ENCODE results near the gene UGT1A9.

UGT1A9 gene

DNA sequence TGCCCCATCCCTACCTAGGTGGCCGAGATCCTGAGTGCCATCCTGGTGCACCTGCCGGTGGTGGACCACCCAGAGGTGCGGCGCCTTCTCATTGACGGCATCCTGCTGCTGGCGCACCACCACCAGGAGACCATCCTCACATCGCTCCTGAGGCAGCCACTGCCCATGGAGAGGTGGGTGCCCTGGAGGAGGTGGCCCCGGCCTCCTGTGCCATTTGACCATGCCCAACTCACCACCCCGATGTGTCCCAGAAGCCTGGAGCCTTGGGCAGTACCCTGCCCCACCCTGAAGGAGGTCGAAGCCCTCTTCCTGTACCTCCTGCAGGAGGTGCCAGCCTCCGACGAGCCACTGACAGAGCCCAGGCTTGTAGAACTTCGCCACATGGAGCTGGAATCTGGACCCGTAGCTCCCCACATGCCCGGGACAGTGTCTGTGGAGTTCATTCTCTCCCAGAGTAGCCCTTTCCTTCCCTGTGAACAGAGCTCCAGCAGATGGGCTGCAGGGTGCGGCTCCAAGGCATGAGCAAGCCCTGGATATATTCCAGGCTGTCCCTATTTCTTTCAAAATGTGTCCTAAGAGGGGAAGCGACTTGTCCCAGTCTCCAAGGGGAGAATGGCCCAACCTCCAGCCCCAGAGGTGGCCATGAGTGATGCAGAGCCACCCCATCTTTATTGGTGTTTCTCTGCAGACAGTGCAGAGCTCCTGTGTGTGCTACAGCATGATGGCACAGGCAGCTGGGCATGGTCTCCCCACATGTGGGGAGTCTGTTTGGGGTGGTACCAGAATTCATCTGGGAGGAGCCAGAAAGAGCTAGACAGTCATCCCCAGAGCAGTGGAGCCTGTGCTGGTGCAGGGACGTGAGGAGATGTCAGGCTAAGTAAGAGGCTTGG, 148.4 kb downstream of the UGT1A9 start:
- peak; percentile 6 for DNase-seq

DNA sequence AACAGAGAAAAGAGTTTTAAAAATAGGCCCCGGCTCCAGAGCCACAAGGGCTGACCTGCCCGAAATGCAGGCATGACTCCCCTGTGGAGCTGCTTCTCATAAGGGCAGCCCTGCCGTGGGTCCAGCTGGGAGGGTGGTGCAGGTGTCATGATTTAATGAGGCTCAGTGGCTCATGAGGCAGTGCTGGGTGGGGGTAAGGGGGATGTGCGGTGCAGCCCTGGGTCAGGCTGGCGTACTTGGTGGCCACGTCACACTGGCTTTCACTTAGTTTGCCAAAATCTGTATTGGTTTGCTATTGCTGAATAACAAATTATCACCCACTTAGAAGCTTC, 149.0 kb downstream of the UGT1A9 start:
- DNase-seq, result peak; percentile 4

DNA sequence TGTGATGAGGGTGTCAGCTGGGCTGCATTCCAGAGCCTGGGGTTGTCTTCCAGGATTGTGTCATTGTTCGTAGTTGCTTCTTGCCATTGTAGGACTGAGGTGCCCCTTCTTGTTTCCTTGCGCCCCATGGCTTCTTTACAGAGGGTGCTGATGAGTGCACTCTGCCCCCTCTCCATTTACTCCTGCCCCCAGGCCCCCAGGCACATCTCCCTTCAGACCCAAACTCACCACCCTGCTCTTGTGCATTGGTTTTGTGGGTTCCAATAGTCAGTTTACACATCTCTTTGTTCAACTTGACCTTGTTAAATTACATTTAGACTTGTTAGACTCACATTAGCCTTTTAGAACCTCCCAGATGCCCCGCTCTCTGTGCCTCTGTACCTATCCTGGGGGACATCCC, 149.5 kb downstream of the UGT1A9 start:
- DNase-seq, result peak; percentile 3

DNA sequence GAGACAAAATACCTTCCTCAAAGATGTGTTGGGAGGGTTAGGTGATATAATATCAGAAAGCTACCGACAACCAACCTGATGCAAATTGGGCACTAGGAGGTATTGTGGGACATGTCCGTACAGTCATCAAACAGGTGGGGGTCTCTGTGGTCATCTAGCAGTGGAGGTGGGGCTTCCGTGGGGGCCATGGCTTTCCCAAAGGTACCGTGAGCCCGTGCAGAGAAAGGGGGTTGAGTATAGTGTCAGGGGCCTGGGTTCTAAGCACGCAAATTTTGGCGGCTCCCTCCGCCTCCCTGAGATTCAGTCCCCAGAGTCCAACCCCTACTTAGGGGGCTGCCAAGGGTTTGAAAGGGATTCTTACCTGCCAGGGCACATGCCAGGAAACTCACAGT, 150.0 kb downstream of the UGT1A9 start:
- DNase-seq, result no peak

DNA sequence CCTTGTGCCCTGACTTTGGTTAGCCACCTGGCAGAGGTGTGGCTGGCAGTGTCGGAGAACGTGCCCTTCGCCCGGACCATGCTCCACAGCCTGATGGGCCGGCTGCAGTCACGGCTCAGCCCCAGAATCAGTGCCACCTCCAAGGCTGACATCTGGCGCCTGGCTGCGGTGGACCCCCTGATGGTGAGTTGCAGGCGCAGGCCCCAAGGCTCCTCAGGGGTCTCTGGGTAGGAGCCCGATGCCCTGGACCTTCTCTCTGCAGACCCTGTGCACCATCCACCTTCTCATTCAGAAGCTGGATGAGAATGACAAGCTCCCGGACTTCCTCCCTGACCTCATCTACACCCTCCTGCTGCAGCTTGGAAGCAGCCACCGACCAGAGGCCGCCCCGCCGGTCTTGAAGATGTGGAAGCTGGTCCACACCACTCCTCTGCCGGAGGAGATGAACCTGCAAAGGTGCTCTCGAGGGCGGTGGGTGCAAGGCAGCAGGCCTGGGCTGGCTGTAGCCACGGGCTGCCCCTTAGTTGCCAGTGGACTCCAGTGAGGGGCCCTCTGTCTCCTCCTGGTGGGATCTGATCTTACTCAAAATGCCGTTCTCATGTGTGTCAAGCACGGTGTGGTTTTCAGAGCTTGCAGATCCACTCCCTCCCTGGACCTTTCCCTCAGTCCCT, 150.5 kb downstream of the UGT1A9 start:
- peak; percentile 8 for DNase-seq

Measured in right hindlimb (tissue), 1 donor.